Epithelial cell of prostate (primary cell): ENCODE data around the gene OR10J1.

Experiments
- DNase-seq: peaks from one replicate; pipeline ENCODE4 v3.0.0-alpha.2; 2011; ENCODE audit warnings: low read depth, low spot score
- H3K27ac ChIP-seq: fragments of 450-650 bp; 2 replicates; pipeline ENCODE4 v1.5.1; 2017; ENCODE audit warnings: mild to moderate bottlenecking

OR10J1 gene

DNA sequence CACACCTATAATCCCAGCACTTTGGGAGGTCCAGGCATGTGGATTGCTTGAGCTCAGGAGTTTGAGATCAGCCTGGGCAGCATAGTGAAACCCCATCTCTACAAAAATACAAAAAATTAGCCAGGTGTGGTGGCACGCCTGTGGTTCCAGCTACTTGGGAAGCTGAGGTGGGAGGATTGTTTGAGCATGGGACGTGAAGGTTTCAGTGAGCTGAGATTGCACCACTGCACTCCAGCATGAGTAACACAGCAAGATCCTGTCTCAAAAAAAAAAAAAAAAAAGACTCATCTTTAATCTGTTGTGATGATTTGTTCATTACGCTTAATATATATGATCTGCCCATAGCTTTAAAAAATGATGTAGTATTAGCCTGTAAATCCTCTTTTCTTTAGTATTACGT, 44.0 kb downstream of the OR10J1 start:
- H3K27ac ChIP-seq = no peak overlapping the region
- no peak for DNase-seq
